H1 (cell line): ENCODE measurements around the gene LTC4S. TPM values are rescaled to one million over a fixed set of nuclear protein-coding genes. Genes with fewer than 3 reads are reported as not detected.

ENCODE experiments used
- EP300 ChIP-seq, 2 experiments: IDR thresholded peaks; 1 replicate in 1 of 2; 2 replicates in 1 of 2; pipeline ENCODE4 v1.6.1; 2011 to 2012; ENCODE audit warnings: low read depth in 2 of 2, low read length in 2 of 2, mild to moderate bottlenecking in 2 of 2, borderline replicate concordance in 1 of 2, inconsistent platforms in 1 of 2, moderate library complexity in 1 of 2
- POU5F1 ChIP-seq: IDR thresholded peaks from 2 replicates; pipeline ENCODE4 v1.6.1; 2011; ENCODE audit warnings: low read depth, mild to moderate bottlenecking, low read length, moderate library complexity
- polyA plus RNA-seq, 7 experiments: library from polyadenylated mRNA; depleted of rRNA in 3 of 7; stranded (reverse) in 5 of 7; unstranded in 2 of 7; fragments of >200 nt in 5 of 7; fragments of 200-250 nt in 2 of 7; gene quantifications; 1 replicate in 5 of 7; 2 replicates in 1 of 7; 4 replicates in 1 of 7; pipeline versions ENCODE4 v1.2.1 to v1.2.3, GENCODE V29; 2011 to 2013; ENCODE audit warnings: missing spikeins in 2 of 7, mixed read lengths in 2 of 7
- total RNA-seq: library from RNA; stranded (reverse); fragmentation: NEBNext Ultra II Directional; extraction: Animal tissue kit (Norgen Biotek cat#: 25700); gene quantifications from 2 replicates; pipeline ENCODE4 v1.2.1, GENCODE V29; 2021
- TF ChIP-seq, protein P1 (sequence below): fragments of 300-600 bp; sonication (generic); IDR thresholded peaks from 2 replicates; pipeline ENCODE4 v1.7.1; 2012; ENCODE audit warnings: low read length, moderate library complexity, mild to moderate bottlenecking, inconsistent platforms; ENCODE audit not compliant: insufficient replicate concordance

The LTC4S gene
- total and polyA plus RNA-seq, 2 of the 8 experiments (the other 6 are each of a cell fraction or from before 2014, with no cell fraction given), result 2.2 to 3.7 TPM

- TF ChIP-seq, protein P1, sequence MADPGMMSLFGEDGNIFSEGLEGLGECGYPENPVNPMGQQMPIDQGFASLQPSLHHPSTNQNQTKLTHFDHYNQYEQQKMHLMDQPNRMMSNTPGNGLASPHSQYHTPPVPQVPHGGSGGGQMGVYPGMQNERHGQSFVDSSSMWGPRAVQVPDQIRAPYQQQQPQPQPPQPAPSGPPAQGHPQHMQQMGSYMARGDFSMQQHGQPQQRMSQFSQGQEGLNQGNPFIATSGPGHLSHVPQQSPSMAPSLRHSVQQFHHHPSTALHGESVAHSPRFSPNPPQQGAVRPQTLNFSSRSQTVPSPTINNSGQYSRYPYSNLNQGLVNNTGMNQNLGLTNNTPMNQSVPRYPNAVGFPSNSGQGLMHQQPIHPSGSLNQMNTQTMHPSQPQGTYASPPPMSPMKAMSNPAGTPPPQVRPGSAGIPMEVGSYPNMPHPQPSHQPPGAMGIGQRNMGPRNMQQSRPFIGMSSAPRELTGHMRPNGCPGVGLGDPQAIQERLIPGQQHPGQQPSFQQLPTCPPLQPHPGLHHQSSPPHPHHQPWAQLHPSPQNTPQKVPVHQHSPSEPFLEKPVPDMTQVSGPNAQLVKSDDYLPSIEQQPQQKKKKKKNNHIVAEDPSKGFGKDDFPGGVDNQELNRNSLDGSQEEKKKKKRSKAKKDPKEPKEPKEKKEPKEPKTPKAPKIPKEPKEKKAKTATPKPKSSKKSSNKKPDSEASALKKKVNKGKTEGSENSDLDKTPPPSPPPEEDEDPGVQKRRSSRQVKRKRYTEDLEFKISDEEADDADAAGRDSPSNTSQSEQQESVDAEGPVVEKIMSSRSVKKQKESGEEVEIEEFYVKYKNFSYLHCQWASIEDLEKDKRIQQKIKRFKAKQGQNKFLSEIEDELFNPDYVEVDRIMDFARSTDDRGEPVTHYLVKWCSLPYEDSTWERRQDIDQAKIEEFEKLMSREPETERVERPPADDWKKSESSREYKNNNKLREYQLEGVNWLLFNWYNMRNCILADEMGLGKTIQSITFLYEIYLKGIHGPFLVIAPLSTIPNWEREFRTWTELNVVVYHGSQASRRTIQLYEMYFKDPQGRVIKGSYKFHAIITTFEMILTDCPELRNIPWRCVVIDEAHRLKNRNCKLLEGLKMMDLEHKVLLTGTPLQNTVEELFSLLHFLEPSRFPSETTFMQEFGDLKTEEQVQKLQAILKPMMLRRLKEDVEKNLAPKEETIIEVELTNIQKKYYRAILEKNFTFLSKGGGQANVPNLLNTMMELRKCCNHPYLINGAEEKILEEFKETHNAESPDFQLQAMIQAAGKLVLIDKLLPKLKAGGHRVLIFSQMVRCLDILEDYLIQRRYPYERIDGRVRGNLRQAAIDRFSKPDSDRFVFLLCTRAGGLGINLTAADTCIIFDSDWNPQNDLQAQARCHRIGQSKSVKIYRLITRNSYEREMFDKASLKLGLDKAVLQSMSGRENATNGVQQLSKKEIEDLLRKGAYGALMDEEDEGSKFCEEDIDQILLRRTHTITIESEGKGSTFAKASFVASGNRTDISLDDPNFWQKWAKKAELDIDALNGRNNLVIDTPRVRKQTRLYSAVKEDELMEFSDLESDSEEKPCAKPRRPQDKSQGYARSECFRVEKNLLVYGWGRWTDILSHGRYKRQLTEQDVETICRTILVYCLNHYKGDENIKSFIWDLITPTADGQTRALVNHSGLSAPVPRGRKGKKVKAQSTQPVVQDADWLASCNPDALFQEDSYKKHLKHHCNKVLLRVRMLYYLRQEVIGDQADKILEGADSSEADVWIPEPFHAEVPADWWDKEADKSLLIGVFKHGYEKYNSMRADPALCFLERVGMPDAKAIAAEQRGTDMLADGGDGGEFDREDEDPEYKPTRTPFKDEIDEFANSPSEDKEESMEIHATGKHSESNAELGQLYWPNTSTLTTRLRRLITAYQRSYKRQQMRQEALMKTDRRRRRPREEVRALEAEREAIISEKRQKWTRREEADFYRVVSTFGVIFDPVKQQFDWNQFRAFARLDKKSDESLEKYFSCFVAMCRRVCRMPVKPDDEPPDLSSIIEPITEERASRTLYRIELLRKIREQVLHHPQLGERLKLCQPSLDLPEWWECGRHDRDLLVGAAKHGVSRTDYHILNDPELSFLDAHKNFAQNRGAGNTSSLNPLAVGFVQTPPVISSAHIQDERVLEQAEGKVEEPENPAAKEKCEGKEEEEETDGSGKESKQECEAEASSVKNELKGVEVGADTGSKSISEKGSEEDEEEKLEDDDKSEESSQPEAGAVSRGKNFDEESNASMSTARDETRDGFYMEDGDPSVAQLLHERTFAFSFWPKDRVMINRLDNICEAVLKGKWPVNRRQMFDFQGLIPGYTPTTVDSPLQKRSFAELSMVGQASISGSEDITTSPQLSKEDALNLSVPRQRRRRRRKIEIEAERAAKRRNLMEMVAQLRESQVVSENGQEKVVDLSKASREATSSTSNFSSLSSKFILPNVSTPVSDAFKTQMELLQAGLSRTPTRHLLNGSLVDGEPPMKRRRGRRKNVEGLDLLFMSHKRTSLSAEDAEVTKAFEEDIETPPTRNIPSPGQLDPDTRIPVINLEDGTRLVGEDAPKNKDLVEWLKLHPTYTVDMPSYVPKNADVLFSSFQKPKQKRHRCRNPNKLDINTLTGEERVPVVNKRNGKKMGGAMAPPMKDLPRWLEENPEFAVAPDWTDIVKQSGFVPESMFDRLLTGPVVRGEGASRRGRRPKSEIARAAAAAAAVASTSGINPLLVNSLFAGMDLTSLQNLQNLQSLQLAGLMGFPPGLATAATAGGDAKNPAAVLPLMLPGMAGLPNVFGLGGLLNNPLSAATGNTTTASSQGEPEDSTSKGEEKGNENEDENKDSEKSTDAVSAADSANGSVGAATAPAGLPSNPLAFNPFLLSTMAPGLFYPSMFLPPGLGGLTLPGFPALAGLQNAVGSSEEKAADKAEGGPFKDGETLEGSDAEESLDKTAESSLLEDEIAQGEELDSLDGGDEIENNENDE, result no peak
- TF ChIP-seq EP300 (IDR thresholded peaks at IDR 0.05; ENCODE audit: borderline replicate concordance in 1 of 2, low read depth in 2 of 2, low read length in 2 of 2), result no peak
- TF ChIP-seq POU5F1, result no peak
Measured at GRCh38 chr5:179774442-179774841, 19.3 kb upstream of the LTC4S start (continued).
